PFSK-1 (cell line): ENCODE results near the gene KMT2D.

Source experiments
- FOXP2 ChIP-seq: optimal IDR thresholded peaks from 2 replicates; pipeline ENCODE3; 2011; ENCODE audit warnings: borderline replicate concordance, control low read depth, inconsistent platforms; ENCODE audit not compliant: insufficient read depth; ENCODE audit errors: extremely low read length, extremely low read depth
- POLR2AphosphoS5 ChIP-seq: IDR thresholded peaks from 2 replicates; pipeline ENCODE4 v1.6.1; 2012; ENCODE audit warnings: low read depth, mild to moderate bottlenecking, control low read depth, low read length, moderate library complexity
- SIN3A ChIP-seq: IDR thresholded peaks from 2 replicates; pipeline ENCODE4 v1.6.1; 2012; ENCODE audit warnings: mild to moderate bottlenecking, low read length, moderate library complexity, borderline replicate concordance; ENCODE audit not compliant: insufficient read depth
- TAF1 ChIP-seq: IDR thresholded peaks from 2 replicates; pipeline ENCODE4 v1.6.1; 2012; ENCODE audit warnings: low read length, control low read depth, borderline replicate concordance; ENCODE audit not compliant: insufficient read depth
- TF ChIP-seq, protein P1 (sequence below), 2 experiments: IDR thresholded peaks; 2 replicates each; pipeline versions ENCODE4 v1.6.1 to v1.8.0; 2011 to 2012; ENCODE audit warnings: low read depth in 2 of 2, low read length in 2 of 2, control low read depth in 1 of 2, inconsistent platforms in 1 of 2, mild to moderate bottlenecking in 1 of 2, moderate library complexity in 1 of 2; ENCODE audit not compliant: insufficient read depth in 1 of 2

The KMT2D gene

DNA sequence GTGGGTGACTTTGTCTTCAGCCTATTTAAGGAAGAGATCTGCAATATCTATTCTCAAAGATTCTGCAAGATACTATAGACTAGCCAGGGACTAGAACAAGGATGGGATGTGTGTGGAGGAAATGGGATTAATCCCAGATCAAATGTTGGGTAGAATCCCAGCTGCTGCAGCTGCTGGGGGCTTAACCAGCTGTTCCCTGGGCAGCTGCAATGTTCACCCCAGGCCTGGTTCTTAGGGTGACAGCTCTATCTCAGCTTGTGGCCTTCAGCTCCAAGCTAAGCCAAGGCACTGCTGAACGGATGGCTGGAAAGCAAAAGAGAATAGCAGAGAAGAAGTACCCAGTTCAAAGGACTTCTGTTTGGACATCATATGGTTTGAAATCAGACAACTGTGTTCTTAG is 19.2 kb upstream of the KMT2D start:
- no peak for TF ChIP-seq POLR2AphosphoS5
- TF ChIP-seq SIN3A = no peak
- TF ChIP-seq, protein P1, sequence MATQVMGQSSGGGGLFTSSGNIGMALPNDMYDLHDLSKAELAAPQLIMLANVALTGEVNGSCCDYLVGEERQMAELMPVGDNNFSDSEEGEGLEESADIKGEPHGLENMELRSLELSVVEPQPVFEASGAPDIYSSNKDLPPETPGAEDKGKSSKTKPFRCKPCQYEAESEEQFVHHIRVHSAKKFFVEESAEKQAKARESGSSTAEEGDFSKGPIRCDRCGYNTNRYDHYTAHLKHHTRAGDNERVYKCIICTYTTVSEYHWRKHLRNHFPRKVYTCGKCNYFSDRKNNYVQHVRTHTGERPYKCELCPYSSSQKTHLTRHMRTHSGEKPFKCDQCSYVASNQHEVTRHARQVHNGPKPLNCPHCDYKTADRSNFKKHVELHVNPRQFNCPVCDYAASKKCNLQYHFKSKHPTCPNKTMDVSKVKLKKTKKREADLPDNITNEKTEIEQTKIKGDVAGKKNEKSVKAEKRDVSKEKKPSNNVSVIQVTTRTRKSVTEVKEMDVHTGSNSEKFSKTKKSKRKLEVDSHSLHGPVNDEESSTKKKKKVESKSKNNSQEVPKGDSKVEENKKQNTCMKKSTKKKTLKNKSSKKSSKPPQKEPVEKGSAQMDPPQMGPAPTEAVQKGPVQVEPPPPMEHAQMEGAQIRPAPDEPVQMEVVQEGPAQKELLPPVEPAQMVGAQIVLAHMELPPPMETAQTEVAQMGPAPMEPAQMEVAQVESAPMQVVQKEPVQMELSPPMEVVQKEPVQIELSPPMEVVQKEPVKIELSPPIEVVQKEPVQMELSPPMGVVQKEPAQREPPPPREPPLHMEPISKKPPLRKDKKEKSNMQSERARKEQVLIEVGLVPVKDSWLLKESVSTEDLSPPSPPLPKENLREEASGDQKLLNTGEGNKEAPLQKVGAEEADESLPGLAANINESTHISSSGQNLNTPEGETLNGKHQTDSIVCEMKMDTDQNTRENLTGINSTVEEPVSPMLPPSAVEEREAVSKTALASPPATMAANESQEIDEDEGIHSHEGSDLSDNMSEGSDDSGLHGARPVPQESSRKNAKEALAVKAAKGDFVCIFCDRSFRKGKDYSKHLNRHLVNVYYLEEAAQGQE (IDR thresholded peaks at IDR 0.05; ENCODE audit: insufficient read depth in 1 of 2, low read depth in 2 of 2, low read length in 2 of 2) = no peak
- no peak for TF ChIP-seq TAF1
- no peak for TF ChIP-seq FOXP2

DNA sequence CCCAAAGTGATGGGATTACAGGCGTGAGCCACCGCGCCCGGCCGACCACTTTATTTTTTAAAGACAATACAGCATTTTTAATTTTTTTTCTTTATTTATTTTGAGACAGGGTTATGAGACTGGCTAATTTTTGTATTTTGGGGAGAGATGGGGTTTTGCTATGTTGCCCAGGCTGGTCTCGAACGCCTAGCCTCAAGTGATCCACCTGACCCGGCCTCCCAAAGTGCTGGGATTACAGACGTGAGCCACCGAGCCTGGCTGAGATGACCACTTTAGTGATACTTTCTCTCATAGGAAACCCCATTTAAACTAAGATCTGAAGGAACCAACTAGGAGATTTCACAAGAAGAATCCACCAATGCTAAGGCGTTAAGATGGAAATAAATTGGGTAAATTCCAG is 10.4 kb upstream of the KMT2D start:
- TF ChIP-seq TAF1 (no peak), SIN3A (no peak), POLR2AphosphoS5 (no peak), FOXP2 (no peak)
- TF ChIP-seq, protein P1 (IDR thresholded peaks at IDR 0.05; ENCODE audit: insufficient read depth in 1 of 2, low read depth in 2 of 2, low read length in 2 of 2) = no peak

DNA sequence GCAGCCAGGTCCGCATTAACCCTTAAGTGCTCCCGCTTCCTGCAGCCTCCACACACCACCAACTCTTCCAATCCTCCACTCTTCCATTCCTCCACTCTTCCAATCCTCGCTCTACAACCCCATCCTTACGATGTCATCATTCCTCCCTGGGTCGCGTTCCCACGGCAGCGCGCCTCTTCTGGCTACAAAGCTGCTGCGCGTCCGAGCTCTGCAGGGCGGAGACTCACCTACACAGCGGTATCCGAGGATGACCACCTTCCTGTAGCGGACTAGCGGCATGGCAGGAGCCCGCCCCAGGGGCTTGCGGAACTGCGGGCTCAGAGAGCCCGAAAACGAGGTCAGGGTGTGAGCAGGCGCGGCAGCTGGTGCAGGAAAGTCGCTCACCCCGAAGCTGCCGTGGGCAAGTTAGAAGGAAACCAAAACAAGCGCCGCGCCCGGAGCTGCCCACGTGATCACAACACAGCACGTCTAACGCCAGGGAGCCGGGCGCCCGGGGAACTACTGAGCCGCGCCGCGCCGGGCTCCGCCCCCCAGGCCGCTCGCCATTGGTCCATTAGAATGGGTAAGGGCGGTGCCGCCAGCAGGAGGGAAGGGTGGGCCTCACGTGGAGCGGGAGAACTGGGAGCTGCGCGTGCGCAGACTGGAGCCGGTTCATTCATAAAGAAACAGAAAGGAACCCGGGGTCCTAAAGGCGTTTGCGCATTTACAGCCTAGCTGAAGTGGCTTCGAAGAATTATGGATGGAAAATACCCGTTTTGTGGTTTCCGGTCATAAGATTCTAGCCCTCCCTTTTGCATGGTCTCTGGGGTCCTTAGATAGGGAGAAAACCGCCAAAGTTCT is 9.1 kb upstream of the KMT2D start, which contains the start of gene RHEBL1:
TSS of gene RHEBL1 (minus strand) at position 473 of the 840 bp plus-strand sequence. CDS start at position 279, 194 bp downstream.
- TF ChIP-seq POLR2AphosphoS5 (peak; percentile 78), SIN3A (peak; percentile 94), FOXP2 (no peak), TAF1 (peak; percentile 64; the same call in 1 of the 2 replicates)
- TF ChIP-seq, protein P1 (IDR thresholded peaks at IDR 0.05; ENCODE audit: insufficient read depth in 1 of 2, low read depth in 2 of 2, low read length in 2 of 2) = no peak; a peak in 1 of 4 replicates

DNA sequence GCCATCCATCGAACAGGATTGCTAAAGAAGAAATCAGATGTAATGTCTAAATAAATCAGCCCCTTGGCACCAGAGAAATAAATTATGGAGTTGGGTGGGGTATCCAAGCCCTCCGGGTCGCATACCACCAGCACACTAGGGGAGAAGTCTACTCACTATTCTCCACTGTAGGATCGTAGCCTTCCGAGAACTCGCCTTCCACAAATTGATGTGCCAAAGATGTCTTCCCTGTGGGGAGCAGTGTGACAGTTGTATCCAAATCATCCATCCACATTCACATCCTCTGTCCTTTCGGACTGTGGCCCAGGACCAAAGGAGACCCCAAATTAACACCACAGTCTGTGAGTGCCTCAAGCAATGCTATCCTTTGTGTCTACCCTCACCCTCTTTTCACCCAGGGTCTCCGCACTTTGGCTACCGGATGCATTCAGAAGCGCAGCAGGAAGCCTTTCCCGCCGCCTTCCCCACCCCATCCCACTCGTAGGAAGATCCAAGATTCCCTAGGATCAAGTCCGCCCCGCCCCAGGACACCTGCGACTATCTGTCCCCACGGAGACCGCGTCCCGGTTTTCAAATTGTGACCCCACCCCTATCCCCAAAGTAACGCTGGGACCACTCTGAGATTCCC is 8.4 kb upstream of the KMT2D start:
- no peak for TF ChIP-seq SIN3A
- TF ChIP-seq, protein P1 (IDR thresholded peaks at IDR 0.05; ENCODE audit: insufficient read depth in 1 of 2, low read depth in 2 of 2, low read length in 2 of 2) = no peak
- no peak for TF ChIP-seq FOXP2
- TF ChIP-seq POLR2AphosphoS5 = no peak
- no peak for TF ChIP-seq TAF1
